Activated B cell treated with CpG ODN at 0.5 μM for 24 hours (primary cell): ENCODE results near the gene WBP1. TPM values are rescaled to one million over a fixed set of nuclear protein-coding genes. Genes with fewer than 3 reads are reported as not detected.

Source experiments
- ATAC-seq: fragments of 200-7000 bp; cut with Tn5 transposase; one replicate; pipeline ENCODE4 v1.10.0; 2021; ENCODE audit warnings: low read depth, mild to moderate bottlenecking, moderate library complexity
- CTCF ChIA-PET: fragments of 350-600 bp; sonication (Branson Sonifier 250); formaldehyde crosslinking; loops from one replicate; lab custom pipeline; 2021; ENCODE audit warnings: antibody characterized with exemption; lab: Charles Lee
- POLR2A ChIA-PET: fragments of 350-600 bp; sonication (Branson Sonifier 250); formaldehyde crosslinking; loops from one replicate; lab custom pipeline; 2021; ENCODE audit warnings: antibody characterized with exemption; lab: Charles Lee
- DNase-seq: peaks from one replicate; pipeline ENCODE4 v3.0.0; 2022
- H3K27ac Mint-ChIP-seq: one replicate; pipeline ENCODE4 v1.8.0; 2020; ENCODE audit warnings: mixed read lengths
- H3K27me3 Mint-ChIP-seq: one replicate; pipeline ENCODE4 v1.8.0; 2021; ENCODE audit warnings: mixed read lengths
- H3K36me3 Mint-ChIP-seq: one replicate; pipeline ENCODE4 v1.8.0; 2021; ENCODE audit warnings: low read depth, mixed read lengths
- H3K4me1 Mint-ChIP-seq: one replicate; pipeline ENCODE4 v1.8.0; 2021; ENCODE audit warnings: mixed read lengths
- H3K4me3 Mint-ChIP-seq: one replicate; pipeline ENCODE4 v1.8.0; 2020; ENCODE audit warnings: mild to moderate bottlenecking, mixed read lengths
- H3K9me3 Mint-ChIP-seq: one replicate; pipeline ENCODE4 v1.8.0; 2020; ENCODE audit warnings: mixed read lengths
- CTCF ChIP-seq: fragments of 200-600 bp; IDR thresholded peaks from one replicate; pipeline ENCODE4 v1.8.0; 2022; ENCODE audit warnings: antibody characterized with exemption, mild to moderate bottlenecking
- intact Hi-C: fragments of 100-400 bp; cut with micrococcal nuclease; formaldehyde crosslinking; loops from one replicate; pipeline ENCODE4 v1.15.1; 2024
- total RNA-seq: library from RNA; stranded (reverse); gene quantifications from 2 replicates; pipeline ENCODE4 v1.2.3, GENCODE V29; 2022

Gene WBP1
- total RNA-seq, 1 donor from 2014 or later: 65.3 TPM

DNA sequence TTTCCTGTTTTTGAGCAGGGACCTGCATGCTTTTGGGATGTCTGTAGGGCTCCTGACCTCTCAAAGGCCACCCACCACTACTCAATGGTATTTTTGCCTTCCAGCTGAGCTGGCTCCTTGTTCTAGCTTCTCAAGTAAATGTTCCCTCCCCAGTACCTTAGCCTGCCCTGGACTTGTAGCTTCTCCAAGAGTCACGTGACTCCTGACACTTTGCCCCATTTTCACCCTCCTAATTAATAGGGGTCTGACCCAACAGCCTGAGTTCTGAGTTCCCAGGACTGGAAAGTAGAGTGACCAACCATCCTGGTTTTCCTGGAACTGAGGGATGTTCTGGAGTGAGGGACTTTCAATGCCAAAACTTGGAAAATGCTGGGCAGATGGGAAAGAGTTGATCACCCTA lies 37.2 kb downstream of the WBP1 start:
- Mint-ChIP-seq H3K27me3 (peaks cover 14% of the 10 kb centered on the region), H3K4me1 (peaks cover 23% of the 10 kb centered on the region), H3K4me3 (no peak overlapping the region), H3K27ac (no peak overlapping the region), H3K36me3 (peaks cover 44% of the 10 kb centered on the region), H3K9me3 (no peaks in the 10 kb centered on the region)
- ATAC-seq: no peak
- no peak for TF ChIP-seq CTCF
- ChIA-PET POLR2A (no interaction called here), CTCF (interaction anchor here (1.5 kb wide), 1 partner anchor 50 kb away, joined by 3 read pairs; no protein-coding TSS in a partner anchor)
- intact Hi-C loops: no loop called here
- no peak for DNase-seq

DNA sequence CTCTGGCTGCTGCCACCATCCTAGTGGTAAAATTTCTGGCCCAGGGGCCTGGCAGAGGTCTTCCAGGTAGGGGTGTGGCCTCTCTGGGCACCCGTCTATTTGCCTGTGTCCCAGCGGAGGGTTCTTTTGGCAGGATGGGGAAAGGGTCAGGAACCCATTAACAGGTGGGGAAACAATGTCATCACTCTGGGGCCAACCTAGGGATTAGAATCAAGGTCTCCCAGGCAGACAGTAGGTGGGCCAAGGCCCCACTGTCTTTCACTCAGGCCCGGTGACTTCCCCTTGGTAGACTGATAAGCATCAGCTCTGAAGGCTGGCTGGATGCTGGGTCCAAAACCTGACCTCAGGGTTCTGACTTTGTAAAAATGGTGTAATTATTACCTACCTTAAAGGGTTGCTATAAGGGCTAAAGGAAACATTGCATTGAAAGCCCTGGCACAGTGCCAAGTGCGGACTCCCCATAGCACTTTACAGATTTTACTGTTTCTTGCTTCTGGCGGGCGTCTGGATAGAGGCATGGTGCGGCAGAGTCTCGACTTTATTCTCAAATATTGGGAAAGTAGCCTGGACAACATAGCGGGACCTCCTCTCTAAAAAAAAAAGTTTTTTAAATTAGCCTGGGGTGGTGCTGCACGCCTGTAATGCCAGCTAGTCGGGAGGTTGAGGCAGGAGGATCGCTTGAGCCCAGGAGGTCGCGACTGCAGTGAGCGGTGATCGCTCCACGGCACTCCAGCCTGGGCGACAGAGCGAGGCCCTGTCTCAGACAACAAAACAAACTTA lies 38.9 kb downstream of the WBP1 start:
- DNase-seq (no peak), ATAC-seq (no peak)
- intact Hi-C loops: no loop called here
- peak overlapping the region; percentile 87 for H3K4me3 Mint-ChIP-seq
- H3K4me1 Mint-ChIP-seq: peaks cover 27% of the 10 kb centered on the region
- CTCF ChIA-PET: interaction anchor here (1.4 kb wide), 1 partner anchor 92 kb away, joined by 3 read pairs; no protein-coding TSS in a partner anchor
- H3K27ac Mint-ChIP-seq: no peak overlapping the region
- H3K36me3 Mint-ChIP-seq: peaks cover 26% of the 10 kb centered on the region
- no peak for TF ChIP-seq CTCF
- H3K27me3 Mint-ChIP-seq: peaks cover 25% of the 10 kb centered on the region
- no peaks in the 10 kb centered on the region for H3K9me3 Mint-ChIP-seq
- POLR2A ChIA-PET: interaction anchor here (0.6 to 2.4 kb wide), 7 partner anchors 10 to 1398 kb away, joined by 3 to 11 read pairs (median 7); partner anchors contain the start of genes AUP1, CCDC142, HTRA2 and PCGF1

DNA sequence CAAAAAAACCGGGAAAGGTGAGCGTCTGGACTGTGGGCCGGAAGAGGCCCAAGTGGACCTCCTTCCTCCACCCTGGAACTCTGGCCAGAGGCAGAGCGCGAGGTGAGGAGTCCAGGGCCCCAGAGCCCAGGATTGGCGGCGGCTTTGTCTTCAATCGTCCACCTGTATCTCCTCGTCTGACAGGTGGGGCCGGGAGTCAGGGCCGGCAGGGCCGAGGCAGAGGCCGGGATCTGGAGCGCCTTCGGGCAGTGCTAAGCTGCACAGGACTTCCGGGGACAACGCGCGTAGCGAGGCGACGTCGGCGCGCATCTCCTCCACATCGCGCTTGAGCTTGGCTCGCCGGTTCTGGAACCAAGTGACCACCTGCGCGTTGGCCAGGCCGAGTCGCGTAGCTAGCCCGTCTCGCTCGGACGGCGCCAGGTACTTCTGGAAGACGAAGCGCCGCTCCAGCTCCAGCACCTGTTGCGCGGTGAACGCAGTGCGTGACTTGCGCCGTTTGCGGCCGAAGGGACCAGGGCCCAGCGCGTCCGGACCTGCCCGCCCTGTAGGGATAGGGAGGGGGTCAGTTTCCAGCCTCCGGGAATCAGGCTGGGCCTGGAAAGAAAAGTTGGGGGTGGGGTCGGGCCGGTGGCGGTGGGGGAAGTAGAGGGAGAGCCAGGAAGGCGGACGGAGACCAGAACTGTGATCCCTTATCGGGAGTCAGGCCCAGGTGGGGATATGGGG lies 39.7 kb downstream of the WBP1 start:
- H3K27me3 Mint-ChIP-seq: peaks cover 30% of the 10 kb centered on the region
- peak overlapping the region; percentile 62 for H3K27ac Mint-ChIP-seq
- H3K4me1 Mint-ChIP-seq: peaks cover 35% of the 10 kb centered on the region
- DNase-seq (no peak), ATAC-seq (peak; percentile 51)
- no peak for TF ChIP-seq CTCF
- CTCF ChIA-PET: interaction anchor here (1.4 kb wide), 1 partner anchor 91 kb away, joined by 3 read pairs; no protein-coding TSS in a partner anchor
- peaks cover 19% of the 10 kb centered on the region for H3K36me3 Mint-ChIP-seq
- H3K4me3 Mint-ChIP-seq: peak overlapping the region; percentile 87
- intact Hi-C loops: loop anchor here (2.0 kb wide), 1 partner anchor 17 kb away; the partner anchor contains the start of gene TLX2
- POLR2A ChIA-PET: interaction anchor here (0.8 to 2.4 kb wide), 6 partner anchors 9 to 84 kb away, joined by 3 to 11 read pairs (median 6); partner anchors contain the start of genes AUP1, CCDC142, HTRA2 and PCGF1
- no peaks in the 10 kb centered on the region for H3K9me3 Mint-ChIP-seq

GRCh38 chr2:74498500-74499266 lies 40.4 kb downstream of the WBP1 start:
- Mint-ChIP-seq H3K36me3 (peaks cover 14% of the 10 kb centered on the region), H3K27ac (peak overlapping the region; percentile 62), H3K27me3 (peaks cover 30% of the 10 kb centered on the region), H3K9me3 (no peaks in the 10 kb centered on the region), H3K4me3 (peak overlapping the region; percentile 87), H3K4me1 (peaks cover 42% of the 10 kb centered on the region)
- CTCF ChIA-PET: interaction anchor here (1.4 kb wide), 1 partner anchor 91 kb away, joined by 3 read pairs; no protein-coding TSS in a partner anchor
- ATAC-seq (peak; percentile 14), DNase-seq (no peak)
- POLR2A ChIA-PET: interaction anchor here (0.7 to 2.5 kb wide), 11 partner anchors 8 to 293 kb away, joined by 3 to 11 read pairs (median 4); partner anchors contain the start of genes AUP1, CCDC142, HTRA2 and PCGF1
- intact Hi-C loops: loop anchor here (2.0 kb wide), 1 partner anchor 16 kb away; the partner anchor contains the start of gene TLX2
- no peak for TF ChIP-seq CTCF
